NCI-H345 treated with DMSO at 0.1 percent for 48 hours (cell line): ENCODE measurements around the gene RICTOR.

Source experiments
- DNase-seq: peaks from one replicate; lab custom pipeline; 2025; ENCODE audit not compliant: unreplicated experiment; lab: John Stamatoyannopoulos, UW

The RICTOR gene

GRCh38 chr5:39093352-39093751 lies 19.2 kb upstream of the RICTOR start:
- no peak for DNase-seq

- no peak for DNase-seq
Observed at GRCh38 chr5:39092581-39093351, 18.6 kb upstream of the RICTOR start.

- DNase-seq: no peak
Observed at GRCh38 chr5:39091940-39092580, 17.9 kb upstream of the RICTOR start.

- DNase-seq: no peak
Observed at GRCh38 chr5:39083968-39084367, 9.8 kb upstream of the RICTOR start.

- no peak for DNase-seq
Observed at GRCh38 chr5:39082995-39083394, 8.8 kb upstream of the RICTOR start.

GRCh38 chr5:39080597-39081204 lies 6.5 kb upstream of the RICTOR start:
- DNase-seq: peak; percentile 17

GRCh38 chr5:39080168-39080567 lies 6.0 kb upstream of the RICTOR start:
- DNase-seq: no peak

- no peak for DNase-seq
Observed at GRCh38 chr5:39079147-39079546, 4.9 kb upstream of the RICTOR start.

- DNase-seq: no peak
Observed at GRCh38 chr5:39076757-39077728, 2.8 kb upstream of the RICTOR start.

GRCh38 chr5:39076101-39076756 lies 2.0 kb upstream of the RICTOR start:
- DNase-seq: no peak

GRCh38 chr5:39073767-39074016 lies 507 bp downstream of the RICTOR start:
- no peak for DNase-seq

- peak; percentile 29 for DNase-seq
Observed at GRCh38 chr5:39072925-39073766, 1.1 kb downstream of the RICTOR start.

GRCh38 chr5:39068099-39068498 lies 6.1 kb downstream of the RICTOR start:
- DNase-seq: no peak

GRCh38 chr5:39064450-39064849 lies 9.7 kb downstream of the RICTOR start:
- DNase-seq: no peak

GRCh38 chr5:39063037-39063436 lies 11.2 kb downstream of the RICTOR start:
- DNase-seq: no peak

- DNase-seq: no peak
Observed at GRCh38 chr5:39062530-39062929, 11.7 kb downstream of the RICTOR start.

- DNase-seq: no peak
Observed at GRCh38 chr5:39062104-39062503, 12.1 kb downstream of the RICTOR start.

- no peak for DNase-seq
Observed at GRCh38 chr5:39059064-39059463, 15.1 kb downstream of the RICTOR start.

- DNase-seq: no peak
Observed at GRCh38 chr5:39058178-39058921, 15.8 kb downstream of the RICTOR start.
